ENCODE measurements around the gene TCF7L2. TPM values are rescaled to one million over a fixed set of nuclear protein-coding genes. Genes with fewer than 3 reads are reported as not detected.

The TCF7L2 gene
- total RNA-seq, 1 experiment from 2014 or later: 14.8 TPM

DNA sequence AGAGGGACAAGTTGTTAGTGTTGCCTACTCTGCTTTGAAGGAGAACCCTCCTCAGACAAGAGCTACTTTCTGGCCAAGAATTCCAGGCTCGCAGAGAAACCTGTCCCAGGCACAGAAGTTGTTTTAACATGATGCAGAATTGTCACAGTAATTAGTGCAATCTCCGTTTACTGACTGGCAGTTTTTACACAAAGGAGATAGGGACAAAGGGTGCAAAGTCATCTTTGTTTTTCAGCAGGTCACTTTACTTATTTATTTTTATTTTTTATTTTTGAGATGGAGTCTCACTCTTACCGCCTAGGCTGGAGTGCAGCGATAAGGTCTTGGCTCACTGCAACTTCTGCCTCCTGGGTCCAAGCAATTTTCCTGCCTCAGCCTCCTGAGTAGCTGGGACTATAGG is 12.3 kb downstream of the TCF7L2 start:
- H3K4me3 ChIP-seq: no peak overlapping the region
- DNase-seq: no peak
- no peaks in the 10 kb centered on the region for H3F3A ChIP-seq (ENCODE audit: insufficient read depth, low read depth)
- no TSS peak for BruUV-seq (replicated peaks)
- TF ChIP-seq EZH2 (IDR thresholded peaks at IDR 0.05; ENCODE audit: low read depth): no peak
- TF ChIP-seq, protein P1, sequence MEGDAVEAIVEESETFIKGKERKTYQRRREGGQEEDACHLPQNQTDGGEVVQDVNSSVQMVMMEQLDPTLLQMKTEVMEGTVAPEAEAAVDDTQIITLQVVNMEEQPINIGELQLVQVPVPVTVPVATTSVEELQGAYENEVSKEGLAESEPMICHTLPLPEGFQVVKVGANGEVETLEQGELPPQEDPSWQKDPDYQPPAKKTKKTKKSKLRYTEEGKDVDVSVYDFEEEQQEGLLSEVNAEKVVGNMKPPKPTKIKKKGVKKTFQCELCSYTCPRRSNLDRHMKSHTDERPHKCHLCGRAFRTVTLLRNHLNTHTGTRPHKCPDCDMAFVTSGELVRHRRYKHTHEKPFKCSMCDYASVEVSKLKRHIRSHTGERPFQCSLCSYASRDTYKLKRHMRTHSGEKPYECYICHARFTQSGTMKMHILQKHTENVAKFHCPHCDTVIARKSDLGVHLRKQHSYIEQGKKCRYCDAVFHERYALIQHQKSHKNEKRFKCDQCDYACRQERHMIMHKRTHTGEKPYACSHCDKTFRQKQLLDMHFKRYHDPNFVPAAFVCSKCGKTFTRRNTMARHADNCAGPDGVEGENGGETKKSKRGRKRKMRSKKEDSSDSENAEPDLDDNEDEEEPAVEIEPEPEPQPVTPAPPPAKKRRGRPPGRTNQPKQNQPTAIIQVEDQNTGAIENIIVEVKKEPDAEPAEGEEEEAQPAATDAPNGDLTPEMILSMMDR (conservative IDR thresholded peaks at IDR 0.05): no peak
- H3K4me2 ChIP-seq: no peak overlapping the region
- H3K79me2 ChIP-seq (ENCODE audit: low read depth): peaks cover 28% of the 10 kb centered on the region
- no peak overlapping the region for H3K27ac ChIP-seq
- no peaks in the 10 kb centered on the region for H3K9me3 ChIP-seq (ENCODE audit: insufficient read depth, low read depth)
- peaks cover 24% of the 10 kb centered on the region for H3K4me1 ChIP-seq (replicated peaks; ENCODE audit: insufficient read depth)
- no peaks in the 10 kb centered on the region for H3K27me3 ChIP-seq (ENCODE audit: insufficient read depth, low read depth)
- intact Hi-C loops (cut with micrococcal nuclease; ENCODE audit: unreplicated experiment): no loop called here
- no peaks in the 10 kb centered on the region for H3K9me2 ChIP-seq (ENCODE audit: insufficient read depth)
- H4K20me1 ChIP-seq (ENCODE audit: insufficient read depth): no peaks in the 10 kb centered on the region
- POLR2A ChIA-PET (ENCODE audit: unreplicated experiment): no interaction called here
- CTCF ChIA-PET: no interaction called here
- H2AFZ ChIP-seq: no peak overlapping the region
- no peaks in the 10 kb centered on the region for H3K36me3 ChIP-seq (ENCODE audit: low read depth)

DNA sequence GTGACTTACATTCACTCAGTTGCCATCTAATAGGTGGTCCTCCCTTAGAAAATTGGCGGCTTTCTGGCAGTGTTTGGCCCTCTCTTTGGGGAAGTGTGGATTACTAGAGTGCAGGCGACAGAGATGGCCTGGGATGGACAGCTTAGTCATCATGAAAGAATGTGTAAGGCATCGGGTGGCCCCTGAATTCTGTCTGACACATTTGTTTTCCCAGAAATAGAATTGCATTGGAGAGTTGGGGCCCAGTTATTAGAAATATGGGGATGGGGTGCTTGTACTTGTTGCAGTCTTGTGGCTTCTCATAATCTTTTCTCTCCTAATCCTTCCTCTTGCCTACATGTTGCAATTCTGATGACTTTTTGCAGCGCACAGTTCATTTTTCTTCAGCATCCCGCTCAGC is 13.8 kb downstream of the TCF7L2 start:
- Histone ChIP-seq H3K36me3 (ENCODE audit: low read depth) (no peaks in the 10 kb centered on the region; the same call in 1 of the 2 replicates), H3K4me1 (replicated peaks; ENCODE audit: insufficient read depth) (peaks cover 15% of the 10 kb centered on the region), H3K79me2 (ENCODE audit: low read depth) (peaks cover 30% of the 10 kb centered on the region), H3K4me2 (peak overlapping the region; percentile 46; the same call in 1 of the 2 replicates), H3K9me2 (ENCODE audit: insufficient read depth) (no peaks in the 10 kb centered on the region), H3K27ac (peak overlapping the region; percentile 9; the same call in 1 of the 2 replicates), H2AFZ (no peak overlapping the region), H3K9me3 (ENCODE audit: insufficient read depth, low read depth) (no peaks in the 10 kb centered on the region), H3F3A (ENCODE audit: insufficient read depth, low read depth) (no peaks in the 10 kb centered on the region), H3K4me3 (no peak overlapping the region), H3K27me3 (ENCODE audit: insufficient read depth, low read depth) (no peaks in the 10 kb centered on the region), H4K20me1 (ENCODE audit: insufficient read depth) (no peaks in the 10 kb centered on the region)
- CTCF ChIA-PET: no interaction called here
- POLR2A ChIA-PET (ENCODE audit: unreplicated experiment): interaction anchor here (0.7 kb wide), 1 partner anchor 11 kb away, joined by 3 read pairs; no protein-coding TSS in a partner anchor
- intact Hi-C loops (cut with micrococcal nuclease; ENCODE audit: unreplicated experiment): no loop called here
- no peak for TF ChIP-seq EZH2 (IDR thresholded peaks at IDR 0.05; ENCODE audit: low read depth)
- TF ChIP-seq, protein P1 (conservative IDR thresholded peaks at IDR 0.05): no peak
- BruUV-seq (replicated peaks): no TSS peak
- peak; percentile 43 to 48 for DNase-seq

DNA sequence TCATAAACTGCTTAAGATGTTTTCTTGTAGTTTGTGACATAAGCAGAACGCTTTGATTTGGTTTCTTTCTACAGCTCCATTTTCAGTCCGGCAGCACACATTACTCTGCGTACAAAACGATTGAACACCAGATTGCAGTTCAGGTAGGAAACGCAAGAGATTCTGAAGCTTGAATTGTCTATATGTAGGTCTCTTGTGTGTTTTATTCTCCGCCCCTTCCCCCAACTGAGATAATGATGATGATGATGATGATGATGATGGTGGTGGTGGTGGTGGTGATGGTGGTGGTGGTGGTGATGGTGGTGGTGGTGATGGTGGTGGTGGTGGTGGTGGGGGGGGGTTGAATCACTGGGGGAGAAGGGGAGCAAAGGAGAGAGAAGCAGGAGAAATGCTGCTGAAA is 14.4 kb downstream of the TCF7L2 start:
- ChIA-PET CTCF (no interaction called here), POLR2A (ENCODE audit: unreplicated experiment) (no interaction called here)
- Histone ChIP-seq H3K79me2 (ENCODE audit: low read depth) (peaks cover 30% of the 10 kb centered on the region), H3K4me1 (replicated peaks; ENCODE audit: insufficient read depth) (peaks cover 14% of the 10 kb centered on the region), H3K36me3 (ENCODE audit: low read depth) (peaks cover 5% of the 10 kb centered on the region; the same call in 1 of the 2 replicates), H3K9me3 (ENCODE audit: insufficient read depth, low read depth) (no peaks in the 10 kb centered on the region), H3F3A (ENCODE audit: insufficient read depth, low read depth) (no peaks in the 10 kb centered on the region), H2AFZ (no peak overlapping the region), H3K4me2 (0 out of 2 replicates have a peak overlapping the region, but pooled peaks have one; percentile 46), H3K27ac (no peak overlapping the region), H3K9me2 (ENCODE audit: insufficient read depth) (no peaks in the 10 kb centered on the region), H3K27me3 (ENCODE audit: insufficient read depth, low read depth) (no peaks in the 10 kb centered on the region), H3K4me3 (no peak overlapping the region), H4K20me1 (ENCODE audit: insufficient read depth) (no peaks in the 10 kb centered on the region)
- TF ChIP-seq EZH2 (IDR thresholded peaks at IDR 0.05; ENCODE audit: low read depth): no peak
- TF ChIP-seq, protein P1 (conservative IDR thresholded peaks at IDR 0.05): no peak
- no peak for DNase-seq
- no TSS peak for BruUV-seq (replicated peaks)
- intact Hi-C loops (cut with micrococcal nuclease; ENCODE audit: unreplicated experiment): no loop called here
